Measurements from ENCODE around the gene ZDHHC13.

GRCh38 chr11:19200410-19201201, 83.6 kb downstream of the ZDHHC13 start:
- TF ChIP-seq, protein P1, sequence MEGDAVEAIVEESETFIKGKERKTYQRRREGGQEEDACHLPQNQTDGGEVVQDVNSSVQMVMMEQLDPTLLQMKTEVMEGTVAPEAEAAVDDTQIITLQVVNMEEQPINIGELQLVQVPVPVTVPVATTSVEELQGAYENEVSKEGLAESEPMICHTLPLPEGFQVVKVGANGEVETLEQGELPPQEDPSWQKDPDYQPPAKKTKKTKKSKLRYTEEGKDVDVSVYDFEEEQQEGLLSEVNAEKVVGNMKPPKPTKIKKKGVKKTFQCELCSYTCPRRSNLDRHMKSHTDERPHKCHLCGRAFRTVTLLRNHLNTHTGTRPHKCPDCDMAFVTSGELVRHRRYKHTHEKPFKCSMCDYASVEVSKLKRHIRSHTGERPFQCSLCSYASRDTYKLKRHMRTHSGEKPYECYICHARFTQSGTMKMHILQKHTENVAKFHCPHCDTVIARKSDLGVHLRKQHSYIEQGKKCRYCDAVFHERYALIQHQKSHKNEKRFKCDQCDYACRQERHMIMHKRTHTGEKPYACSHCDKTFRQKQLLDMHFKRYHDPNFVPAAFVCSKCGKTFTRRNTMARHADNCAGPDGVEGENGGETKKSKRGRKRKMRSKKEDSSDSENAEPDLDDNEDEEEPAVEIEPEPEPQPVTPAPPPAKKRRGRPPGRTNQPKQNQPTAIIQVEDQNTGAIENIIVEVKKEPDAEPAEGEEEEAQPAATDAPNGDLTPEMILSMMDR (IDR thresholded peaks at IDR 0.05) = no peak
- no peak for TF ChIP-seq POLR2A (IDR thresholded peaks at IDR 0.05)

Data from esophagus squamous epithelium (tissue), 4 donors.